Astrocyte of the cerebellum (primary cell): ENCODE data around the gene ADGRD1.

Experiments used
- DNase-seq: peaks from one replicate; pipeline ENCODE4 v3.0.0-alpha.2; 2011; ENCODE audit warnings: low read depth
- H3K4me3 ChIP-seq: 2 replicates; pipeline ENCODE4 v1.5.1; 2011; ENCODE audit warnings: mild to moderate bottlenecking, low read depth, low read length, moderate library complexity
- CTCF ChIP-seq: IDR thresholded peaks from 2 replicates; pipeline ENCODE4 v1.5.1; 2012; ENCODE audit warnings: low read length, low read depth, moderate library complexity, mild to moderate bottlenecking; ENCODE audit errors: missing control alignments
- in situ Hi-C: cut with HindIII; loops from 2 replicates; pipeline ENCODE4 v1.10.0; 2017; ENCODE audit warnings: low sequenced_read_pairs

The ADGRD1 gene

GRCh38 chr12:131096681-131097181, 143.0 kb downstream of the ADGRD1 start:
- H3K4me3 ChIP-seq = no peak overlapping the region
- in situ Hi-C loops = no loop called here
- DNase-seq = no peak
- TF ChIP-seq CTCF = no peak

- no peak for TF ChIP-seq CTCF
- DNase-seq = no peak
Measured at GRCh38 chr12:131097202-131098177, 143.8 kb downstream of the ADGRD1 start.

GRCh38 chr12:131098178-131098981, 144.7 kb downstream of the ADGRD1 start:
- in situ Hi-C loops = no loop called here
- TF ChIP-seq CTCF = no peak
- no peak overlapping the region for H3K4me3 ChIP-seq
- DNase-seq = no peak

More at GRCh38 chr12:131097202-131098177, 143.8 kb downstream of the ADGRD1 start:
- in situ Hi-C loops = no loop called here
- H3K4me3 ChIP-seq = no peak overlapping the region

DNA sequence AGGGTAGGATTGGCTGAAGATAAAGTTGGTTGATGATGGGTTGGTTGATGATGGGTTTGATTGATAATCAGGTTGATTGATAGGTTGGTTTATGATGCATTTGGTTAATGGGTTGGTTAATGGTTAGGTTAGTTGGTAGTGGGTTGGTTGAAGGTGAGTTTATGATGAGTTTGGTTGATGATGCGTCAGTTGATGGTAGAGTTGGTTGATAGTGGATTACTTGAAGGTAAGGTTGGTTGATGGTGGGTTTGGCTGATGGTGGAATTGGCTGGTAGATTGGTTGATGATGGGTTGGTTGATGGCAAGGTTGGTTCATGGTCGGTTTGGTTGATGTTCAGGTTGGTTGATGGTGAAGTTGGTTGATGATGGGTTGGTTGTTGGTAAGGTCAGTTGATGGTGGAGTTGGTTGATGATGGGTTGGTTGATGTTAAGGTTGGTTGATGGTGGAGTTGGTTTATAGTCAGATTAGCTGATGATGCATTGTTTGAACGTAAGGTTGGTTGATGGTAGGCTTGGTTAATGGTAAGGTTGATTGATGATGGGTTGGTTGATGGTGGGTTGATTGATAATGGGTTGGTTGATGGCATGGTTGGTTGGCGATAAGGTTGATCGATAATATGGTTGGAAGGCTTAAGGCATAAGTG, 146.4 kb downstream of the ADGRD1 start:
- TF ChIP-seq CTCF = no peak
- in situ Hi-C loops = loop anchor here (10.0 kb wide), 1 partner anchor 605 kb away; no protein-coding TSS in a partner anchor
- H3K4me3 ChIP-seq = no peak overlapping the region
- DNase-seq = no peak

DNA sequence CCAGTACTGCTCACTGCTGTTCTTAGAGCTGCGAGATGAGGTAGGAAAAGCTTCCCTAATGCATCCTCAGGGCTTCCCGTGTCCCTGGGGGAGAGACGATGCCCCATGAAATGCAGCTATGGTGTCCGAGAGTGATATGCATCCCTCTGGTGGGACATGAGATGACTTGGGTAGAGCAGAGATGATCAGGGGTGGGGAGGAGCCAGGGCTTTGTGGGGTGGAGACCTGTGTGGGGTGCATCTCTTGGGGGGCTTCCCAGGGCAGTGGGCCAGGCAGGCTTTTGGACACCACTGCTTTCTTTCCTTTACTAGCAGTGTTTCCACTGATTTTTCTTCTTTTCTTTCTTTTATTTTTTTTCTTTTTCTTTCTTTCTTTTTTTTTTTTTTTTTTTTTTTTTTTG, 147.3 kb downstream of the ADGRD1 start:
- H3K4me3 ChIP-seq = no peak overlapping the region
- in situ Hi-C loops = loop anchor here (10.0 kb wide), 1 partner anchor 604 kb away; no protein-coding TSS in a partner anchor
- no peak for DNase-seq
- no peak for TF ChIP-seq CTCF
